Breast epithelium (tissue), 3 donors: Measurements from ENCODE around the gene LGALS12.

Experiments used
- POLR2A ChIP-seq: fragments of 450-650 bp; IDR thresholded peaks from one replicate; pipeline ENCODE4 v1.6.1; 2016; ENCODE audit warnings: antibody characterized with exemption, mild to moderate bottlenecking, moderate library complexity
- POLR2AphosphoS5 ChIP-seq, 3 donors: sonication (generic); formaldehyde crosslinking; IDR thresholded peaks; one replicate each; pipeline ENCODE4 v1.6.1; 2017; ENCODE audit warnings: antibody characterized with exemption in 3 of 3
- TF ChIP-seq, protein P1 (sequence below), 3 donors: fragments of 450-650 bp; IDR thresholded peaks; one replicate each; pipeline ENCODE4 v1.5.1; 2016 to 2017; ENCODE audit warnings: antibody characterized with exemption in 3 of 3, mild to moderate bottlenecking in 3 of 3, moderate library complexity in 3 of 3

DNA sequence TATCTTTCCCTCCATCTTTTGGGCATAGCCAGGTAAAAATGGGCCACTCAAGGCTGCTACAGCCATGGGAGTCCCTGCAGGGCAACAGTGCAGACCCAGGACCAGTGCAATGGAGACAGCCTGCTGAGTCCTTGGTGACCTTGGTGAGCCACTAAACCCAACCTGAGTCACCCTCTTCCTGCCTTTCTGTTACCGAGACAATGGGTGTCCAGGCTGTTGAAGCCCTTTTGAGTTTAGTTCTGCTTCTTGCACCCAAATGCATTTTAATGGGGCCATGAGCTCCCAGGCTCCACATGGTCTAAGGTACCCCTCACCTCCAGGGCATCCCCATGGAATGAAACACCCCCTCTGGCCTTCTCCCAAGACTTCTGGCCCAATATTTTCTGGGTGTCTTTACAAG is 29.9 kb downstream of the LGALS12 start:
- TF ChIP-seq POLR2A (no peak), POLR2AphosphoS5 (IDR thresholded peaks at IDR 0.05) (no peak)
- TF ChIP-seq, protein P1, sequence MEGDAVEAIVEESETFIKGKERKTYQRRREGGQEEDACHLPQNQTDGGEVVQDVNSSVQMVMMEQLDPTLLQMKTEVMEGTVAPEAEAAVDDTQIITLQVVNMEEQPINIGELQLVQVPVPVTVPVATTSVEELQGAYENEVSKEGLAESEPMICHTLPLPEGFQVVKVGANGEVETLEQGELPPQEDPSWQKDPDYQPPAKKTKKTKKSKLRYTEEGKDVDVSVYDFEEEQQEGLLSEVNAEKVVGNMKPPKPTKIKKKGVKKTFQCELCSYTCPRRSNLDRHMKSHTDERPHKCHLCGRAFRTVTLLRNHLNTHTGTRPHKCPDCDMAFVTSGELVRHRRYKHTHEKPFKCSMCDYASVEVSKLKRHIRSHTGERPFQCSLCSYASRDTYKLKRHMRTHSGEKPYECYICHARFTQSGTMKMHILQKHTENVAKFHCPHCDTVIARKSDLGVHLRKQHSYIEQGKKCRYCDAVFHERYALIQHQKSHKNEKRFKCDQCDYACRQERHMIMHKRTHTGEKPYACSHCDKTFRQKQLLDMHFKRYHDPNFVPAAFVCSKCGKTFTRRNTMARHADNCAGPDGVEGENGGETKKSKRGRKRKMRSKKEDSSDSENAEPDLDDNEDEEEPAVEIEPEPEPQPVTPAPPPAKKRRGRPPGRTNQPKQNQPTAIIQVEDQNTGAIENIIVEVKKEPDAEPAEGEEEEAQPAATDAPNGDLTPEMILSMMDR (IDR thresholded peaks at IDR 0.05), result no peak
